T-cell (primary cell): Measurements from ENCODE around the gene NRG3. TPM values are rescaled to one million over a fixed set of nuclear protein-coding genes. Genes with fewer than 3 reads are reported as not detected.
"Not testable (repeated sequence)": the region's sequence is repeated elsewhere in the genome, so short reads cannot be mapped to it uniquely, and the experiment has no call there.

Experiments used
- ATAC-seq, 4 experiments: fragments of 200-7000 bp in 3 of 4; fragments of 150-1000 bp in 1 of 4; cut with Tn5 transposase; replicated peaks in 1 of 4; 1 replicate in 3 of 4; 2 replicates in 1 of 4; pipeline ENCODE4 v1.10.0; 2021; ENCODE audit warnings: moderate library complexity in 3 of 4, mild to moderate bottlenecking in 2 of 4, moderate number of reproducible peaks in 1 of 4
- CTCF ChIA-PET, 2 donors: fragments of 300-600 bp; sonication (Branson Sonifier 250); formaldehyde crosslinking; loops; one replicate each; lab custom pipeline; 2022; ENCODE audit warnings: antibody characterized with exemption in 2 of 2; lab: Charles Lee
- POLR2A ChIA-PET, 2 donors: fragments of 300-600 bp; sonication (Branson Sonifier 250); formaldehyde crosslinking; loops; one replicate each; lab custom pipeline; 2022; ENCODE audit warnings: antibody characterized with exemption in 2 of 2; lab: Charles Lee
- DNase-seq, 35 experiments: peaks; one replicate each; pipeline versions ENCODE4 v3.0.0 to v3.0.0-alpha.2; 2013 to 2023
- H3K27ac ChIP-seq: one replicate; pipeline ENCODE4 v1.5.1; 2013; ENCODE audit warnings: low read length
- H3K27me3 ChIP-seq, 2 experiments: replicated peaks in 1 of 2; 1 replicate in 1 of 2; 2 replicates in 1 of 2; pipeline versions ENCODE4 v1.6.1 to v1.7.0; 2013; ENCODE audit warnings: low read length in 1 of 2, mixed read lengths in 1 of 2; ENCODE audit not compliant: control insufficient read depth in 2 of 2, insufficient read depth in 2 of 2; ENCODE audit errors: extremely low read depth in 1 of 2
- H3K36me3 ChIP-seq, 2 donors: 1 replicate in 1 of 2; 2 replicates in 1 of 2; pipeline versions ENCODE4 v1.6.1 to v1.7.0; 2013; ENCODE audit warnings: low read length in 1 of 2; ENCODE audit not compliant: control insufficient read depth in 2 of 2, insufficient read depth in 1 of 2; ENCODE audit errors: extremely low read depth in 1 of 2
- H3K4me1 ChIP-seq, 2 experiments: 1 replicate in 1 of 2; 2 replicates in 1 of 2; pipeline versions ENCODE4 v1.6.1 to v1.7.0; 2013; ENCODE audit warnings: low read length in 2 of 2, mixed read lengths in 1 of 2; ENCODE audit not compliant: insufficient read depth in 2 of 2, control insufficient read depth in 1 of 2; ENCODE audit errors: extremely low read depth in 1 of 2
- H3K4me3 ChIP-seq, 2 donors: 1 replicate in 1 of 2; 2 replicates in 1 of 2; pipeline versions ENCODE4 v1.5.1 to v1.7.0; 2013; ENCODE audit warnings: mild to moderate bottlenecking in 2 of 2, low read length in 1 of 2, moderate library complexity in 1 of 2; ENCODE audit not compliant: control insufficient read depth in 1 of 2; ENCODE audit errors: extremely low read depth in 1 of 2
- H3K9me3 ChIP-seq: 2 replicates; pipeline ENCODE4 v1.7.0; 2013
- H3K27ac Mint-ChIP-seq, 2 donors: one replicate each; pipeline ENCODE4 v1.8.0; 2020 to 2021; ENCODE audit warnings: mild to moderate bottlenecking in 2 of 2, mixed read lengths in 2 of 2
- H3K27me3 Mint-ChIP-seq, 2 donors: one replicate each; pipeline ENCODE4 v1.8.0; 2021 to 2022; ENCODE audit warnings: mixed read lengths in 2 of 2
- H3K36me3 Mint-ChIP-seq: one replicate; pipeline ENCODE4 v1.8.0; 2021; ENCODE audit warnings: mixed read lengths
- H3K4me1 Mint-ChIP-seq, 3 donors: one replicate each; pipeline ENCODE4 v1.8.0; 2020 to 2022; ENCODE audit warnings: mixed read lengths in 3 of 3, mild to moderate bottlenecking in 1 of 3
- H3K4me3 Mint-ChIP-seq, 3 donors: one replicate each; pipeline ENCODE4 v1.8.0; 2020 to 2022; ENCODE audit warnings: mild to moderate bottlenecking in 3 of 3, mixed read lengths in 3 of 3, moderate library complexity in 3 of 3
- H3K9me3 Mint-ChIP-seq, 3 donors: one replicate each; pipeline ENCODE4 v1.8.0; 2020 to 2022; ENCODE audit warnings: mixed read lengths in 3 of 3
- WGBS: methylation state at CpG from one replicate; pipeline ENCODE4 v1.1.5; 2013; ENCODE audit warnings: missing lambda C conversion rate; ENCODE audit not compliant: insufficient coverage; 5-methylcytosine and 5-hydroxymethylcytosine counted together
- total RNA-seq, 35 experiments: library from RNA in 6 of 35; stranded (reverse) in 6 of 35; fragments of 120-200 nt in 1 of 35; gene quantifications; one replicate each; pipeline versions ENCODE4 v1.2.1 to v1.2.4 and lab custom pipeline; 2013 to 2026

Gene NRG3
- total RNA-seq, 5 donors from 2014 or later (not counting 1 experiment from before 2014, with no cell fraction given), result 0.12 TPM; not detected in 4

GRCh38 chr10:82677932-82678331 is 802.9 kb downstream of the NRG3 start:
- H3K4me3 Mint-ChIP-seq, H3K9me3 ChIP-seq, H3K4me1 Mint-ChIP-seq, POLR2A ChIA-PET, ATAC-seq, H3K4me3 ChIP-seq, DNase-seq, H3K27me3 Mint-ChIP-seq, CTCF ChIA-PET, H3K27ac Mint-ChIP-seq, H3K36me3 Mint-ChIP-seq, H3K27me3 ChIP-seq, H3K36me3 ChIP-seq, H3K4me1 ChIP-seq, H3K27ac ChIP-seq: not testable (repeated sequence)
- peaks cover 0 to 10% (median 8%) of the 10 kb centered on the region in 3 donors for H3K9me3 Mint-ChIP-seq
- WGBS, result 78% methylated on average over 5 of the region's 9 CpGs

GRCh38 chr10:82678451-82678850 is 803.5 kb downstream of the NRG3 start:
- DNase-seq, H3K27me3 Mint-ChIP-seq, CTCF ChIA-PET, H3K4me1 Mint-ChIP-seq, H3K4me3 Mint-ChIP-seq, H3K27ac Mint-ChIP-seq, H3K9me3 Mint-ChIP-seq, H3K4me3 ChIP-seq, H3K27me3 ChIP-seq, H3K4me1 ChIP-seq, H3K36me3 ChIP-seq, POLR2A ChIA-PET, ATAC-seq, H3K36me3 Mint-ChIP-seq, H3K9me3 ChIP-seq, H3K27ac ChIP-seq: not testable (repeated sequence)
- WGBS, result 76% methylated on average over 6 of the region's 6 CpGs

- CTCF ChIA-PET, result no interaction called here
- no peak overlapping the region for H3K4me3 ChIP-seq
- Mint-ChIP-seq H3K27ac (no peak overlapping the region), H3K36me3 (no peaks in the 10 kb centered on the region), H3K27me3 (no peaks in the 10 kb centered on the region), H3K4me1 (no peaks in the 10 kb centered on the region), H3K9me3 (peaks cover 0 to 5% (median 4%) of the 10 kb centered on the region in 3 donors), H3K4me3 (no peak overlapping the region)
- H3K4me1 ChIP-seq, result no peaks in the 10 kb centered on the region
- no peaks in the 10 kb centered on the region for H3K9me3 ChIP-seq
- DNase-seq (no peak), ATAC-seq (no peak)
- no peaks in the 10 kb centered on the region for H3K36me3 ChIP-seq
- POLR2A ChIA-PET, result no interaction called here
- no peak overlapping the region for H3K27ac ChIP-seq
- H3K27me3 ChIP-seq, result no peaks in the 10 kb centered on the region
- WGBS, result no CpG with 5 or more reads among the region's 3 CpGs
Measured at GRCh38 chr10:82680608-82681007, 805.6 kb downstream of the NRG3 start.

GRCh38 chr10:82683945-82684344 is 809.0 kb downstream of the NRG3 start:
- ChIA-PET POLR2A (no interaction called here), CTCF (no interaction called here)
- Mint-ChIP-seq H3K4me1 (no peaks in the 10 kb centered on the region), H3K9me3 (peaks cover 0 to 14% (median 8%) of the 10 kb centered on the region in 3 donors), H3K36me3 (no peaks in the 10 kb centered on the region), H3K27me3 (no peaks in the 10 kb centered on the region), H3K4me3 (no peak overlapping the region), H3K27ac (no peak overlapping the region)
- WGBS, result 80% methylated on average over 1 of the region's 4 CpGs
- H3K4me1 ChIP-seq, result no peaks in the 10 kb centered on the region
- ATAC-seq (no peak), DNase-seq (no peak)
- no peaks in the 10 kb centered on the region for H3K27me3 ChIP-seq
- H3K9me3 ChIP-seq, result no peaks in the 10 kb centered on the region
- no peak overlapping the region for H3K27ac ChIP-seq
- no peak overlapping the region for H3K4me3 ChIP-seq
- no peaks in the 10 kb centered on the region for H3K36me3 ChIP-seq

- POLR2A ChIA-PET, result no interaction called here
- H3K27me3 Mint-ChIP-seq, result no peaks in the 10 kb centered on the region
- WGBS, result no CpG with 5 or more reads among the region's 2 CpGs
- Histone ChIP-seq H3K4me3 (no peak overlapping the region), H3K9me3 (no peaks in the 10 kb centered on the region), H3K27ac (no peak overlapping the region), H3K4me1 (no peaks in the 10 kb centered on the region), H3K36me3 (no peaks in the 10 kb centered on the region), H3K27me3 (no peaks in the 10 kb centered on the region)
- DNase-seq (no peak), ATAC-seq (no peak)
- CTCF ChIA-PET, result no interaction called here
- H3K27ac Mint-ChIP-seq, result no peak overlapping the region
- peaks cover 0 to 14% (median 8%) of the 10 kb centered on the region in 3 donors for H3K9me3 Mint-ChIP-seq
- no peaks in the 10 kb centered on the region for H3K36me3 Mint-ChIP-seq
- H3K4me3 Mint-ChIP-seq, result no peak overlapping the region
- H3K4me1 Mint-ChIP-seq, result no peaks in the 10 kb centered on the region
Measured at GRCh38 chr10:82685087-82685486, 810.1 kb downstream of the NRG3 start.

GRCh38 chr10:82691211-82691610 is 816.2 kb downstream of the NRG3 start:
- Histone ChIP-seq H3K27ac (no peak overlapping the region), H3K4me1 (no peaks in the 10 kb centered on the region), H3K4me3 (no peak overlapping the region), H3K9me3 (no peaks in the 10 kb centered on the region), H3K27me3 (no peaks in the 10 kb centered on the region), H3K36me3 (no peaks in the 10 kb centered on the region)
- no peaks in the 10 kb centered on the region for H3K4me1 Mint-ChIP-seq
- no peak overlapping the region for H3K4me3 Mint-ChIP-seq
- CTCF ChIA-PET, result no interaction called here
- peaks cover 10 to 16% (median 15%) of the 10 kb centered on the region in 3 donors for H3K9me3 Mint-ChIP-seq
- no peak overlapping the region for H3K27ac Mint-ChIP-seq
- DNase-seq, result no peak
- POLR2A ChIA-PET, result no interaction called here
- H3K27me3 Mint-ChIP-seq, result no peaks in the 10 kb centered on the region
- ATAC-seq, result no peak
- WGBS, result 100% methylated on average over 2 of the region's 2 CpGs
- H3K36me3 Mint-ChIP-seq, result no peaks in the 10 kb centered on the region

GRCh38 chr10:82692458-82692857 is 817.5 kb downstream of the NRG3 start:
- WGBS, result 100% methylated on average over 1 of the region's 4 CpGs
- no peaks in the 10 kb centered on the region for H3K4me1 ChIP-seq
- no peaks in the 10 kb centered on the region for H3K36me3 ChIP-seq
- no peaks in the 10 kb centered on the region for H3K27me3 ChIP-seq
- no peak overlapping the region for H3K4me3 Mint-ChIP-seq
- no peaks in the 10 kb centered on the region for H3K9me3 ChIP-seq
- no peak overlapping the region for H3K27ac ChIP-seq
- H3K4me3 ChIP-seq, result no peak overlapping the region
- no peaks in the 10 kb centered on the region for H3K27me3 Mint-ChIP-seq
- DNase-seq, result no peak
- no peaks in the 10 kb centered on the region for H3K36me3 Mint-ChIP-seq
- no peaks in the 10 kb centered on the region for H3K4me1 Mint-ChIP-seq
- H3K9me3 Mint-ChIP-seq, result peaks cover 6 to 23% (median 17%) of the 10 kb centered on the region in 3 donors
- H3K27ac Mint-ChIP-seq, result no peak overlapping the region
- POLR2A ChIA-PET, result interaction anchor here in 1 of 2 donors (0.7 kb wide), 1 partner anchor 1985 kb away, joined by 4 read pairs; no protein-coding TSS in a partner anchor
- ATAC-seq, result no peak
- CTCF ChIA-PET, result no interaction called here
